ENCODE data around the gene NELFE.

GRCh38 chr6:31958741-31959739 is at the start of gene NELFE, which contains the start of gene SKIC2:
- TF ChIP-seq CTCF (IDR thresholded peaks at IDR 0.05; ENCODE audit: low read depth, low read length) (no peak), EZH2phosphoT487 (IDR thresholded peaks at IDR 0.05; ENCODE audit: low read depth) (no peak)
